Lung (tissue), 12 donors: ENCODE results near the gene B3GALNT2. TPM values are rescaled to one million over a fixed set of nuclear protein-coding genes. Genes with fewer than 3 reads are reported as not detected.

Experiments used
- ATAC-seq: fragments of 200-7000 bp; cut with Tn5 transposase; one replicate; pipeline ENCODE4 v1.9.1; 2020; ENCODE audit warnings: moderate number of reproducible peaks; ENCODE audit not compliant: insufficient read depth, low FRiP score
- DNase-seq, 3 donors: peaks; one replicate each; pipeline ENCODE4 v3.0.0-alpha.2; 2013 to 2017
- H3K27ac ChIP-seq, 2 donors: one replicate each; pipeline ENCODE4 v1.5.1; 2013; ENCODE audit warnings: mild to moderate bottlenecking in 2 of 2, moderate library complexity in 2 of 2, control low read depth in 1 of 2, inconsistent platforms in 1 of 2, low read depth in 1 of 2, low read length in 1 of 2
- H3K27me3 ChIP-seq, 3 donors: one replicate each; pipeline ENCODE4 v1.5.1; 2013; ENCODE audit warnings: low read length in 2 of 3; ENCODE audit not compliant: control insufficient read depth in 3 of 3, insufficient read depth in 3 of 3
- H3K36me3 ChIP-seq, 4 donors: one replicate each; pipeline ENCODE4 v1.5.1; 2013; ENCODE audit warnings: low read length in 4 of 4, mild to moderate bottlenecking in 1 of 4, moderate library complexity in 1 of 4; ENCODE audit not compliant: control insufficient read depth in 4 of 4, insufficient read depth in 4 of 4
- H3K4me1 ChIP-seq, 5 donors: one replicate each; pipeline ENCODE4 v1.5.1; 2013; ENCODE audit warnings: low read length in 5 of 5, mild to moderate bottlenecking in 2 of 5, moderate library complexity in 1 of 5; ENCODE audit not compliant: control insufficient read depth in 5 of 5, insufficient read depth in 5 of 5
- H3K4me3 ChIP-seq: one replicate; pipeline ENCODE4 v1.5.1; 2013; ENCODE audit warnings: mild to moderate bottlenecking, control low read depth, moderate library complexity
- H3K9ac ChIP-seq, 2 donors: one replicate each; pipeline ENCODE4 v1.5.1; 2013; ENCODE audit warnings: low read length in 2 of 2, control low read depth in 1 of 2; ENCODE audit not compliant: insufficient read depth in 1 of 2
- H3K9me3 ChIP-seq, 4 donors: one replicate each; pipeline ENCODE4 v1.5.1; 2013; ENCODE audit warnings: low read length in 3 of 4, mild to moderate bottlenecking in 1 of 4, moderate library complexity in 1 of 4; ENCODE audit not compliant: control insufficient read depth in 4 of 4, insufficient read depth in 3 of 4
- whole genome bisulfite sequencing, 2 donors: extraction: QIAGEN DNeasy Blood & Tissue Kit; methylation state at CpG; one replicate each; pipeline ENCODE4 v1.1.7; 2013; 5-methylcytosine and 5-hydroxymethylcytosine counted together
- polyA plus RNA-seq, 2 donors: library from polyadenylated mRNA; stranded (reverse); fragments of 200-250 nt; gene quantifications; one replicate each; pipeline ENCODE4 v1.2.1, GENCODE V29; 2013
- total RNA-seq, 2 donors: library from RNA; depleted of rRNA in 1 of 2; stranded (reverse); fragments of >200 nt in 1 of 2; gene quantifications; one replicate each; pipeline ENCODE4 v1.2.1, GENCODE V29; 2014 to 2021
- TF ChIP-seq, protein P1 (sequence below): IDR thresholded peaks from 2 replicates; pipeline ENCODE4 v1.5.1; 2012; ENCODE audit warnings: mild to moderate bottlenecking; ENCODE audit errors: control extremely low read depth, extremely low read depth
- donor health status: control.
- donor health status: control.
- donor health status: Bipolar disorder and iron deficiency.
- donor health status: healthy.
- donor health status: DM: yes; HTN: yes; CAD: no.

The B3GALNT2 gene
- total and polyA plus RNA-seq, 4 donors: 2.3 to 30.8 (median 11.3) TPM

DNA sequence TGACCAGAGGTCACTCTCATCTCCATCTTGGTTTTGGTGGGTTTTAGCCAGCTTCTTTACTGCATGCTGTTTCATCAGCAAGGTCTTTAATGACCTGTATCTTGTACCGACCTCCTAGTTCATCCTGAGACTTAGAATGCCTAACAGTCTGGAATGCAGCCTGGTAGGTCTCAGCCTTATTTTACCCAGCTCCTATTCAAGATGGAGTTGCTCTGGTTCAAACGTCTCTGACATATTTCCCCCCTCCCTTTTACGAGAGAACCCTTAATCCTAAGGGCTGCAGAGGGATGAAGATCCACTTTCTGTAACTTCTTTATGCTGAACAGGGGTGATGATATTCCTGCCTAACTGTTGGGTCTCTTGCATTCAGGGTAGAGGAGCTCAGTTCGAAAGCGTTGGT, 93.8 kb downstream of the B3GALNT2 start:
- H3K4me3 ChIP-seq: no peak overlapping the region
- TF ChIP-seq, protein P1, sequence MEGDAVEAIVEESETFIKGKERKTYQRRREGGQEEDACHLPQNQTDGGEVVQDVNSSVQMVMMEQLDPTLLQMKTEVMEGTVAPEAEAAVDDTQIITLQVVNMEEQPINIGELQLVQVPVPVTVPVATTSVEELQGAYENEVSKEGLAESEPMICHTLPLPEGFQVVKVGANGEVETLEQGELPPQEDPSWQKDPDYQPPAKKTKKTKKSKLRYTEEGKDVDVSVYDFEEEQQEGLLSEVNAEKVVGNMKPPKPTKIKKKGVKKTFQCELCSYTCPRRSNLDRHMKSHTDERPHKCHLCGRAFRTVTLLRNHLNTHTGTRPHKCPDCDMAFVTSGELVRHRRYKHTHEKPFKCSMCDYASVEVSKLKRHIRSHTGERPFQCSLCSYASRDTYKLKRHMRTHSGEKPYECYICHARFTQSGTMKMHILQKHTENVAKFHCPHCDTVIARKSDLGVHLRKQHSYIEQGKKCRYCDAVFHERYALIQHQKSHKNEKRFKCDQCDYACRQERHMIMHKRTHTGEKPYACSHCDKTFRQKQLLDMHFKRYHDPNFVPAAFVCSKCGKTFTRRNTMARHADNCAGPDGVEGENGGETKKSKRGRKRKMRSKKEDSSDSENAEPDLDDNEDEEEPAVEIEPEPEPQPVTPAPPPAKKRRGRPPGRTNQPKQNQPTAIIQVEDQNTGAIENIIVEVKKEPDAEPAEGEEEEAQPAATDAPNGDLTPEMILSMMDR: no peak
- H3K36me3 ChIP-seq: peaks cover 0 to 6% (median under 1%) of the 10 kb centered on the region in 4 donors
- WGBS, 2 donors: 88 to 92% methylated on average over 5 of the region's 5 CpGs
- H3K4me1 ChIP-seq: peaks cover 0 to 8% (median 0%) of the 10 kb centered on the region in 5 donors
- ATAC-seq (no peak), DNase-seq (no peak)
- no peaks in the 10 kb centered on the region for H3K27me3 ChIP-seq
- H3K27ac ChIP-seq: no peak overlapping the region
- no peaks in the 10 kb centered on the region for H3K9me3 ChIP-seq
- H3K9ac ChIP-seq: no peak overlapping the region

DNA sequence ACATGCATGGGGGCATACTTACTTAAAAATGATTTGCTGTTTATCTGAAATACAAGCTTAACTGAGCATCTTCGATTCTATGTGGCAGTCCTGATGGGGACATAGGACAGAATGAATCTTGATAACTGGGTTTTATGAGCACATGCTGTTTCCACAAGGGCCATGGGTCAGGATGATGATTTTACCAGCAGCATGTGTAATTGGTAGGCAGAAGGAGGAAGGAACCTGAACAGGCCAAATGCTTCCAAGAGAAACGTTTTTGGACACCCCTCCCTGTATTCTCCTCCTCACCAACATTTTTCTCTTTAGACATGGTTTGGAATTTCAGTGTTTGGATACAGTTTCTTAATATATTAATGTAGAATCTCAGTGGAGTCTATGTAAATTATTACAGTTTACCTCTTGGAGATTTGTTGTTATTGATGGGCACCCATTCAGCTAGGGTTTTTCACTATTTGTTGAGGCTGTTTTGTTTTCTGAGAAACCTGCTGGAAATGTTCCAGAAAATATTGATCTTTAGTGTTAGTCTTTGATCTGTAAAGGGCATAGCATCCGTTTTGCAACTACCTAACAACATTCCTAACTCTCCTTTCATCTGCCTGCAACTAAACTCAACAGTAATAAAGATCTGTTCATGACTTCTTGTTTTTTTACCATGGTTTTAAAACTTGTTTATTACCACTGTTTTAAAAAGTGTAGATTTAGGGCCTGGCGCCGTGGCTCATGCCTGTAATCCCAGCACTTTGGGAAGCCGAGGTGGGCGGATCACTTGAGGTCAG, 95.0 kb downstream of the B3GALNT2 start:
- Histone ChIP-seq H3K9me3 (no peaks in the 10 kb centered on the region), H3K27ac (no peak overlapping the region), H3K36me3 (no peaks in the 10 kb centered on the region), H3K27me3 (no peaks in the 10 kb centered on the region), H3K4me3 (no peak overlapping the region), H3K9ac (no peak overlapping the region), H3K4me1 (peaks cover 0 to 8% (median 0%) of the 10 kb centered on the region in 5 donors)
- DNase-seq: no peak
- no peak for ATAC-seq
- TF ChIP-seq, protein P1: no peak
- 83 to 84% methylated on average over 7 of the region's 7 CpGs for WGBS, 2 donors

DNA sequence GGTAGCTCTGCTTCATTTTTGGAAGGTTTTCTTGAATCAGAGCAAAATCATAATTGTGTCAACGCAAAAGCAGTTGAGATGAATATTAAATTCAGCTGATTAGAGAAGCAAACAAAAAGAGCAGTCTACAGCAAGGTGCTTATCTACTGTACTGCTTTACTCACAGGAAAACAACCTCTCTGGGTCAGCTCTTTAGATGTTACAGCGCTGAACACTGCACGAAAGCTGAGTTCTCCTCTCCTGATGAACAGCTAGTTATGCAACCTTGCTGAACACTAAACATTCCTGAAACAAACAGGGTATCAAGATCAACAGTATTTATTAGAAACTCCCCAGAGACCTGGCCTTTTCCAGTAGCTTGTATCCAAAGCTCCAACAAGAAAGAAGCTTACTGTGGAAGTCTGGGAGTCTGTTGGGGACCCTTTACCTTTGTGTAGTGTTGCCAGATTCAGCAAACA, 95.7 kb downstream of the B3GALNT2 start:
- Histone ChIP-seq H3K27me3 (no peaks in the 10 kb centered on the region), H3K4me3 (no peak overlapping the region), H3K4me1 (peaks cover 0 to 8% (median 0%) of the 10 kb centered on the region in 5 donors), H3K27ac (no peak overlapping the region), H3K9me3 (no peaks in the 10 kb centered on the region), H3K9ac (no peak overlapping the region), H3K36me3 (no peaks in the 10 kb centered on the region)
- ATAC-seq (no peak), DNase-seq (no peak)
- 71 to 82% methylated on average over 3 of the region's 3 CpGs for WGBS, 2 donors
- TF ChIP-seq, protein P1: no peak
